Measurements from ENCODE around the gene PPP4R2. TPM values are rescaled to one million over a fixed set of nuclear protein-coding genes. Genes with fewer than 3 reads are reported as not detected.

Gene PPP4R2
- total RNA-seq, 1 donor from 2014 or later = 49.1 TPM

GRCh38 chr3:73036694-73037591 lies 40.3 kb downstream of the PPP4R2 start:
- Histone ChIP-seq H3K27ac (ENCODE audit: low read depth, low read length) (no peak overlapping the region), H3K4me3 (ENCODE audit: low read length in 3 of 3) (no peak overlapping the region), H3K9me3 (ENCODE audit: control insufficient read depth in 3 of 3, low read length in 3 of 3) (no peaks in the 10 kb centered on the region), H3K9ac (ENCODE audit: low read depth in 1 of 3, low read length in 3 of 3) (no peak overlapping the region), H3K27me3 (ENCODE audit: control insufficient read depth in 3 of 3, insufficient read depth in 3 of 3, low read length in 3 of 3) (no peaks in the 10 kb centered on the region), H3K4me1 (ENCODE audit: control insufficient read depth in 3 of 3, insufficient read depth in 3 of 3, low read length in 3 of 3) (peaks cover 3 to 16% (median 11%) of the 10 kb centered on the region in 3 donors), H3K36me3 (ENCODE audit: control insufficient read depth in 3 of 3, insufficient read depth in 3 of 3, low read length in 3 of 3) (no peaks in the 10 kb centered on the region)

- Histone ChIP-seq H3K9ac (ENCODE audit: low read depth in 1 of 3, low read length in 3 of 3) (no peak overlapping the region), H3K4me1 (ENCODE audit: control insufficient read depth in 3 of 3, insufficient read depth in 3 of 3, low read length in 3 of 3) (peaks cover 3 to 21% (median 6%) of the 10 kb centered on the region in 3 donors), H3K4me3 (ENCODE audit: low read length in 3 of 3) (no peak overlapping the region), H3K36me3 (ENCODE audit: control insufficient read depth in 3 of 3, insufficient read depth in 3 of 3, low read length in 3 of 3) (no peaks in the 10 kb centered on the region), H3K9me3 (ENCODE audit: control insufficient read depth in 3 of 3, low read length in 3 of 3) (no peaks in the 10 kb centered on the region), H3K27me3 (ENCODE audit: control insufficient read depth in 3 of 3, insufficient read depth in 3 of 3, low read length in 3 of 3) (no peaks in the 10 kb centered on the region), H3K27ac (ENCODE audit: low read depth, low read length) (no peak overlapping the region)
Observed at GRCh38 chr3:73041537-73041936, 44.9 kb downstream of the PPP4R2 start.

- no peaks in the 10 kb centered on the region for H3K9me3 ChIP-seq (ENCODE audit: control insufficient read depth in 3 of 3, low read length in 3 of 3)
- H3K27me3 ChIP-seq (ENCODE audit: control insufficient read depth in 3 of 3, insufficient read depth in 3 of 3, low read length in 3 of 3) = no peaks in the 10 kb centered on the region
- H3K36me3 ChIP-seq (ENCODE audit: control insufficient read depth in 3 of 3, insufficient read depth in 3 of 3, low read length in 3 of 3) = no peaks in the 10 kb centered on the region
- peaks cover 3 to 14% (median 6%) of the 10 kb centered on the region in 3 donors for H3K4me1 ChIP-seq (ENCODE audit: control insufficient read depth in 3 of 3, insufficient read depth in 3 of 3, low read length in 3 of 3)
- H3K4me3 ChIP-seq (ENCODE audit: low read length in 3 of 3) = no peak overlapping the region
- H3K27ac ChIP-seq (ENCODE audit: low read depth, low read length) = no peak overlapping the region
- H3K9ac ChIP-seq (ENCODE audit: low read depth in 1 of 3, low read length in 3 of 3) = no peak overlapping the region
Observed at GRCh38 chr3:73043414-73043813, 46.8 kb downstream of the PPP4R2 start.

GRCh38 chr3:73045391-73045790 lies 48.8 kb downstream of the PPP4R2 start:
- peaks cover 3 to 14% (median 6%) of the 10 kb centered on the region in 3 donors for H3K4me1 ChIP-seq (ENCODE audit: control insufficient read depth in 3 of 3, insufficient read depth in 3 of 3, low read length in 3 of 3)

GRCh38 chr3:73046195-73046594 lies 49.6 kb downstream of the PPP4R2 start:
- H3K4me3 ChIP-seq (ENCODE audit: low read length in 3 of 3) = no peak overlapping the region
- H3K9ac ChIP-seq (ENCODE audit: low read depth in 1 of 3, low read length in 3 of 3) = no peak overlapping the region
- peaks cover 3 to 12% (median 3%) of the 10 kb centered on the region in 3 donors for H3K4me1 ChIP-seq (ENCODE audit: control insufficient read depth in 3 of 3, insufficient read depth in 3 of 3, low read length in 3 of 3)
- H3K36me3 ChIP-seq (ENCODE audit: control insufficient read depth in 3 of 3, insufficient read depth in 3 of 3, low read length in 3 of 3) = no peaks in the 10 kb centered on the region
- no peak overlapping the region for H3K27ac ChIP-seq (ENCODE audit: low read depth, low read length)
- H3K27me3 ChIP-seq (ENCODE audit: control insufficient read depth in 3 of 3, insufficient read depth in 3 of 3, low read length in 3 of 3) = no peaks in the 10 kb centered on the region
- no peaks in the 10 kb centered on the region for H3K9me3 ChIP-seq (ENCODE audit: control insufficient read depth in 3 of 3, low read length in 3 of 3)

More at GRCh38 chr3:73045391-73045790, 48.8 kb downstream of the PPP4R2 start:
- H3K36me3 ChIP-seq (ENCODE audit: control insufficient read depth in 3 of 3, insufficient read depth in 3 of 3, low read length in 3 of 3) = no peaks in the 10 kb centered on the region
- no peaks in the 10 kb centered on the region for H3K27me3 ChIP-seq (ENCODE audit: control insufficient read depth in 3 of 3, insufficient read depth in 3 of 3, low read length in 3 of 3)
- H3K9ac ChIP-seq (ENCODE audit: low read depth in 1 of 3, low read length in 3 of 3) = no peak overlapping the region
- H3K4me3 ChIP-seq (ENCODE audit: low read length in 3 of 3) = no peak overlapping the region
- H3K9me3 ChIP-seq (ENCODE audit: control insufficient read depth in 3 of 3, low read length in 3 of 3) = no peaks in the 10 kb centered on the region
- no peak overlapping the region for H3K27ac ChIP-seq (ENCODE audit: low read depth, low read length)

GRCh38 chr3:73049319-73049718 lies 52.7 kb downstream of the PPP4R2 start:
- Histone ChIP-seq H3K27me3 (ENCODE audit: control insufficient read depth in 3 of 3, insufficient read depth in 3 of 3, low read length in 3 of 3) (no peaks in the 10 kb centered on the region), H3K9me3 (ENCODE audit: control insufficient read depth in 3 of 3, low read length in 3 of 3) (no peaks in the 10 kb centered on the region), H3K4me1 (ENCODE audit: control insufficient read depth in 3 of 3, insufficient read depth in 3 of 3, low read length in 3 of 3) (peaks cover 0 to 3% (median 3%) of the 10 kb centered on the region in 3 donors), H3K9ac (ENCODE audit: low read depth in 1 of 3, low read length in 3 of 3) (no peak overlapping the region), H3K36me3 (ENCODE audit: control insufficient read depth in 3 of 3, insufficient read depth in 3 of 3, low read length in 3 of 3) (no peaks in the 10 kb centered on the region), H3K4me3 (ENCODE audit: low read length in 3 of 3) (no peak overlapping the region), H3K27ac (ENCODE audit: low read depth, low read length) (no peak overlapping the region)

GRCh38 chr3:73052857-73053256 lies 56.2 kb downstream of the PPP4R2 start:
- Histone ChIP-seq H3K27ac (ENCODE audit: low read depth, low read length) (no peak overlapping the region), H3K27me3 (ENCODE audit: control insufficient read depth in 3 of 3, insufficient read depth in 3 of 3, low read length in 3 of 3) (no peaks in the 10 kb centered on the region), H3K9ac (ENCODE audit: low read depth in 1 of 3, low read length in 3 of 3) (no peak overlapping the region), H3K36me3 (ENCODE audit: control insufficient read depth in 3 of 3, insufficient read depth in 3 of 3, low read length in 3 of 3) (no peaks in the 10 kb centered on the region), H3K4me1 (ENCODE audit: control insufficient read depth in 3 of 3, insufficient read depth in 3 of 3, low read length in 3 of 3) (peaks cover 0 to 3% (median 2%) of the 10 kb centered on the region in 3 donors), H3K4me3 (ENCODE audit: low read length in 3 of 3) (no peak overlapping the region), H3K9me3 (ENCODE audit: control insufficient read depth in 3 of 3, low read length in 3 of 3) (no peaks in the 10 kb centered on the region)

- no peaks in the 10 kb centered on the region for H3K27me3 ChIP-seq (ENCODE audit: control insufficient read depth in 3 of 3, insufficient read depth in 3 of 3, low read length in 3 of 3)
- H3K36me3 ChIP-seq (ENCODE audit: control insufficient read depth in 3 of 3, insufficient read depth in 3 of 3, low read length in 3 of 3) = peaks cover 0 to 4% (median 0%) of the 10 kb centered on the region in 3 donors
- H3K27ac ChIP-seq (ENCODE audit: low read depth, low read length) = no peak overlapping the region
- H3K4me1 ChIP-seq (ENCODE audit: control insufficient read depth in 3 of 3, insufficient read depth in 3 of 3, low read length in 3 of 3) = peaks cover 0 to 2% (median 0%) of the 10 kb centered on the region in 3 donors
- no peak overlapping the region for H3K4me3 ChIP-seq (ENCODE audit: low read length in 3 of 3)
- no peaks in the 10 kb centered on the region for H3K9me3 ChIP-seq (ENCODE audit: control insufficient read depth in 3 of 3, low read length in 3 of 3)
- no peak overlapping the region for H3K9ac ChIP-seq (ENCODE audit: low read depth in 1 of 3, low read length in 3 of 3)
Observed at GRCh38 chr3:73055583-73055982, 59.0 kb downstream of the PPP4R2 start.

GRCh38 chr3:73056014-73056844 lies 59.6 kb downstream of the PPP4R2 start:
- no peaks in the 10 kb centered on the region for H3K27me3 ChIP-seq (ENCODE audit: control insufficient read depth in 3 of 3, insufficient read depth in 3 of 3, low read length in 3 of 3)
- no peak overlapping the region for H3K4me3 ChIP-seq (ENCODE audit: low read length in 3 of 3)
- no peak overlapping the region for H3K27ac ChIP-seq (ENCODE audit: low read depth, low read length)
- peaks cover 0 to 4% (median 0%) of the 10 kb centered on the region in 3 donors for H3K36me3 ChIP-seq (ENCODE audit: control insufficient read depth in 3 of 3, insufficient read depth in 3 of 3, low read length in 3 of 3)
- no peaks in the 10 kb centered on the region for H3K9me3 ChIP-seq (ENCODE audit: control insufficient read depth in 3 of 3, low read length in 3 of 3)
- no peak overlapping the region for H3K9ac ChIP-seq (ENCODE audit: low read depth in 1 of 3, low read length in 3 of 3)
- H3K4me1 ChIP-seq (ENCODE audit: control insufficient read depth in 3 of 3, insufficient read depth in 3 of 3, low read length in 3 of 3) = peaks cover 0 to 2% (median 0%) of the 10 kb centered on the region in 3 donors

GRCh38 chr3:73056845-73057150 lies 60.2 kb downstream of the PPP4R2 start:
- peaks cover 0 to 8% (median 0%) of the 10 kb centered on the region in 3 donors for H3K36me3 ChIP-seq (ENCODE audit: control insufficient read depth in 3 of 3, insufficient read depth in 3 of 3, low read length in 3 of 3)
- no peaks in the 10 kb centered on the region for H3K9me3 ChIP-seq (ENCODE audit: control insufficient read depth in 3 of 3, low read length in 3 of 3)
- peaks cover 0 to 2% (median 0%) of the 10 kb centered on the region in 3 donors for H3K4me1 ChIP-seq (ENCODE audit: control insufficient read depth in 3 of 3, insufficient read depth in 3 of 3, low read length in 3 of 3)
- H3K27me3 ChIP-seq (ENCODE audit: control insufficient read depth in 3 of 3, insufficient read depth in 3 of 3, low read length in 3 of 3) = no peaks in the 10 kb centered on the region
- no peak overlapping the region for H3K9ac ChIP-seq (ENCODE audit: low read depth in 1 of 3, low read length in 3 of 3)
- no peak overlapping the region for H3K27ac ChIP-seq (ENCODE audit: low read depth, low read length)
- H3K4me3 ChIP-seq (ENCODE audit: low read length in 3 of 3) = no peak overlapping the region

Measured in skeletal muscle tissue (tissue), 4 donors.